Epithelial cell of prostate (primary cell): Measurements from ENCODE around the gene NFRKB.
A peak's percentile ranks its signal among the peaks of the same experiment; 100 is the strongest.

ENCODE experiments used
- DNase-seq: peaks from one replicate; pipeline ENCODE4 v3.0.0-alpha.2; 2011; ENCODE audit warnings: low read depth, low spot score
- H3K27ac ChIP-seq: fragments of 450-650 bp; 2 replicates; pipeline ENCODE4 v1.5.1; 2017; ENCODE audit warnings: mild to moderate bottlenecking

The NFRKB gene

GRCh38 chr11:129895126-129896041, at the start of gene NFRKB:
NFRKB (minus strand) TSS chr11:129895578; CDS start chr11:129892849, 2,729 bp downstream.
- no peak for DNase-seq

GRCh38 chr11:129944696-129945095, 49.3 kb upstream of the NFRKB start:
- DNase-seq, result no peak

More at GRCh38 chr11:129895126-129896041, at the start of gene NFRKB:
- peak within 1 kb of the TSS; percentile 39 for H3K27ac ChIP-seq

GRCh38 chr11:129943036-129943435, 47.7 kb upstream of the NFRKB start:
- no peak overlapping the region for H3K27ac ChIP-seq
- no peak for DNase-seq

More at GRCh38 chr11:129944696-129945095, 49.3 kb upstream of the NFRKB start:
- no peak overlapping the region for H3K27ac ChIP-seq

- DNase-seq, result no peak
- H3K27ac ChIP-seq, result no peak overlapping the region
These were observed 44.1 kb upstream of the NFRKB start for GRCh38 chr11:129939510-129939909.

- no peak overlapping the region for H3K27ac ChIP-seq
- no peak for DNase-seq
These were observed 43.4 kb upstream of the NFRKB start for GRCh38 chr11:129938764-129939163.

GRCh38 chr11:129937592-129938238, 42.3 kb upstream of the NFRKB start:
- DNase-seq, result no peak
- H3K27ac ChIP-seq, result no peak overlapping the region

GRCh38 chr11:129935723-129936122, 40.3 kb upstream of the NFRKB start:
- no peak overlapping the region for H3K27ac ChIP-seq
- DNase-seq, result no peak

- DNase-seq, result no peak
- H3K27ac ChIP-seq, result no peak overlapping the region
These were observed 38.5 kb upstream of the NFRKB start for GRCh38 chr11:129933891-129934290.

GRCh38 chr11:129933262-129933661, 37.9 kb upstream of the NFRKB start:
- no peak for DNase-seq
- H3K27ac ChIP-seq, result peak overlapping the region; percentile 56

- H3K27ac ChIP-seq, result peak overlapping the region; percentile 56
- no peak for DNase-seq
These were observed 37.1 kb upstream of the NFRKB start for GRCh38 chr11:129932381-129933067.

- DNase-seq, result no peak
- no peak overlapping the region for H3K27ac ChIP-seq
These were observed 35.4 kb upstream of the NFRKB start for GRCh38 chr11:129930743-129931142.

- no peak for DNase-seq
- H3K27ac ChIP-seq, result no peak overlapping the region
These were observed 34.9 kb upstream of the NFRKB start for GRCh38 chr11:129930296-129930695.

GRCh38 chr11:129929721-129930120, 34.3 kb upstream of the NFRKB start:
- no peak overlapping the region for H3K27ac ChIP-seq
- DNase-seq, result no peak

- DNase-seq, result no peak
- H3K27ac ChIP-seq, result no peak overlapping the region
These were observed 33.7 kb upstream of the NFRKB start for GRCh38 chr11:129928923-129929692.

- H3K27ac ChIP-seq, result no peak overlapping the region
- DNase-seq, result no peak
These were observed 27.3 kb upstream of the NFRKB start for GRCh38 chr11:129922674-129923073.

GRCh38 chr11:129918361-129918760, 23.0 kb upstream of the NFRKB start:
- DNase-seq, result no peak
- H3K27ac ChIP-seq, result no peak overlapping the region

- no peak for DNase-seq
- H3K27ac ChIP-seq, result no peak overlapping the region
These were observed 21.9 kb upstream of the NFRKB start for GRCh38 chr11:129917231-129917630.

GRCh38 chr11:129911298-129911697, 15.9 kb upstream of the NFRKB start:
- no peak for DNase-seq
- H3K27ac ChIP-seq, result no peak overlapping the region

GRCh38 chr11:129910360-129910759, 15.0 kb upstream of the NFRKB start:
- no peak for DNase-seq
- no peak overlapping the region for H3K27ac ChIP-seq

- no peak overlapping the region for H3K27ac ChIP-seq
These were observed 10.0 kb upstream of the NFRKB start for GRCh38 chr11:129905402-129905801.

More at GRCh38 chr11:129905402-129905801, 10.0 kb upstream of the NFRKB start:
- no peak for DNase-seq
